Erythroblast (primary cell): Measurements from ENCODE around the gene GABRR2.

Source experiments
- GATA1 ChIP-seq: IDR thresholded peaks from 2 replicates; pipeline ENCODE4 v1.6.1; 2011; ENCODE audit warnings: low read depth, mild to moderate bottlenecking, control low read depth, low read length, moderate library complexity
- POLR2A ChIP-seq: IDR thresholded peaks from 2 replicates; pipeline ENCODE4 v1.6.1; 2011; ENCODE audit warnings: mild to moderate bottlenecking, low read length

DNA sequence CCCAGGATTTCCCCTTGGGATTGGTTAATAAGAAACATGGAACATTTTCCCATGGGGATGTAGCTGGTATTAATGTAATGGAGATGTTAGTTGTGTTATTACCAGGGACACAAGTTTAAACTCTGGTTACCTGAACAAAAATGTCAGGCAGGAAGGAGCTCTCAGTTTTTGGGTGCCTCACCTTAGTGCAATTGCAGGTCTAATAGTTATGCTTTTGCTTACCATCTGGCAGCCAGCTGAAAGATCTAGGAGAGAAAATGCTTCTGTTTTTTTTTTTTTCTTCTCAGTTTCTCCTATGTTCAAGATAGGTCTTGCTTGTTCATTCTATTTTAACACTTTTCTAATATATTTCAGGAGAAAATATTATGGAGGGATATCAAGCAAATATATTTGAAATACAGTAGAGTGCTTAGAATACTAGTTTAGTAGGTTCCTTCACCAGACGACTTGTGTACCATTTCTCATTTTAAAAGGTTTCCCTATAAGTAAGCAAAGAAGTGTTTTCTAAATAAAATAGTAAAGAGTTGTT is 41.6 kb upstream of the GABRR2 start:
- no peak for TF ChIP-seq POLR2A
- no peak for TF ChIP-seq GATA1
